Daoy (cell line): ENCODE data around the gene WIPF2. TPM values are rescaled to one million over a fixed set of nuclear protein-coding genes. Genes with fewer than 3 reads are reported as not detected.
"Not testable (repeated sequence)": the region's sequence is repeated elsewhere in the genome, so short reads cannot be mapped to it uniquely, and the experiment has no call there.

Experiments used
- DNase-seq: peaks from one replicate; pipeline ENCODE4 v3.0.0-alpha.2; 2015; ENCODE audit warnings: low read depth
- total RNA-seq: library from RNA; depleted of rRNA; stranded (reverse); fragments of >200 nt; shearing (Covaris generic); gene quantifications from 2 replicates; pipeline ENCODE4 v1.2.3, GENCODE V29; 2014

The WIPF2 gene
- total RNA-seq, 1 experiment from 2014 or later, result 6.3 TPM

DNA sequence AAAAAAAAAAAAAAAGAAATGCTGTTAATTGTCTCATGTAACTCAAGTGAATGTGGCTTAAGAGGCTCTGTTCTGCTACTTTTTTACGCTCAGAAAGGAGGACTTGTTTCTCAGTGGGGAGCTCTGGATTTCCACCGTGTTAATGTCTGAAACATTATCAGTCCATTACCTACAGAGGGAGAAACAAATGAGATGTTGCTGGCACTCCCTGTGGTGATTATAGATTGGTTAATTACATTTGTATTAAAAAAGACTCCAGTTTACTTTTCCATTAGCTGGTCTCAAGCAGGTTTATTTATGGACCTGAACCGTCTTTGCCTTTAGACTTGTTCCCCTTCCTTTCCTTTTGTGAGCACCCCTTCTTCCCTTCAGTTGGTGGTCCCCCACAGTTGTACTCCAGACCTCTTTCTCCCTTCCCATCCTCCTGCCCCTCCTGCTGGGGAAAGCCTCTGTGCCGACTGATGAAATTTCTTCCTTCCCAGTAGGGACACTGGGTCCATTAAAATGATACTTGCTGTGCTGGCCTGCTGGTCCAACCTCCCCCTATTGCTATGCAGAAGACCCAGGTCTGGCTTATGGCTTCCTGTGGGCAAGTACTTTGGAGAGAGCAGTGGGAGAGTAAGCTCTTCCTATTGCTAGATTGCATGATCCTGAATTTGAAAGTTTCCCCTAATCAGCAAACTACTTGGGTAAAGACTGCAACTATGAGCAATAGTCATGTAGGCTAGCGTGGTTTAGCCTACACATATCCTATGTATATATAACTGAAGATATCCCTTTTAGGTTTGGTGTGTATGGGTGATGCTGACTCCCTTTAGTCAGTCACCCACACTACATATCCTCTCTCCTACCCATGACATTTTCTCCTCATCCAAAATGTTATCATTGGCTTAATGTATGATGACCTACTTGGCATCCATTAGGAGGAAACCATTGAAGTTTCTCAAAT lies 76.7 kb downstream of the WIPF2 start:
- DNase-seq, result no peak

DNA sequence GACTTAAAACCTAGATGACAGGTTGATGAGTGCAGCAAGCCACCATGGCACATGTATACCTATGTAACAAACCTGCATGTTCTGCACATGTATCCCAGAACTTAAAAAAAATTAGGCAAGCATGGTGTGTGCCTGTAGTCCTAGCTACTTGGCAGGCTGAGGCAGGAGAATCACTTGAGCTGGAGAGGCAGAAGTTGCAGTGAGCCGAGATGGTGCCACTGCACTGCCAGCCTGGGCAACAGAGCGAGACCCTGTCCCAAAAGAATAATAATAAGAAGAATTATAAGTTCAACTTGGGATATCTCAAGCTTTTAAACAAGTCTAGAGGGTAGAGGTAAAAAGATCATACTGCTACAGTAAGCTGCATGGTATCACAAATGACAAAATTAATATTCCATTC lies 78.4 kb downstream of the WIPF2 start:
- DNase-seq, result no peak

GRCh38 chr17:40298726-40299125 lies 79.6 kb downstream of the WIPF2 start:
- no peak for DNase-seq

DNA sequence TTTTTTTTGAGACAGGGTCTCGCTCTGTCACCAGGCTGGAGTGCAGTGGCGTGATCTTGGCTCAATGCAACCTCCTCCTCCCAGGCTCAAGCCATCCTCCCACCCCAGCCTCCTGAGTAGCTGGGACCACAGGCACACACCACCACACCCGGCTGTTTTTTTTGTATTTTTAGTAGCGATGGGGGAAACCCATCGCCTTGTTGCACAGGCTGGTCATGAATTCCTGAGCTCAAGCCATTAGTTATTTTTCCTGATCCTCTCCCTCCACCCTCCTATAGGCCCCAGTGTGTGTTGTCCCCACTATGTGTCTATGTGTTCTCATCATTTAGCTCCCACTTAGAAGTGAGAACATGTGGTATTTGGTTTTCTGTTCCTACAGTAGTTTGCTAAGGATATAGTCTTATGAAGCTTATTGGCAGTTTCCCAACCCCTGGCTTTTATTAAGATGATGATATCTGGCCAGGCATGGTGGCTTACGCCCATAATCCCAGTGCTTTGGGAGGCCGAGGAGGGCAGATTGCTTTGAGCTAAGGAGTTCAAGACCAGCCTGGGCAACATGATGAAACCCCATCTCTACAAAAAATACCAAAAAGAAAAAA lies 80.2 kb downstream of the WIPF2 start:
- DNase-seq, result not testable (repeated sequence)

DNA sequence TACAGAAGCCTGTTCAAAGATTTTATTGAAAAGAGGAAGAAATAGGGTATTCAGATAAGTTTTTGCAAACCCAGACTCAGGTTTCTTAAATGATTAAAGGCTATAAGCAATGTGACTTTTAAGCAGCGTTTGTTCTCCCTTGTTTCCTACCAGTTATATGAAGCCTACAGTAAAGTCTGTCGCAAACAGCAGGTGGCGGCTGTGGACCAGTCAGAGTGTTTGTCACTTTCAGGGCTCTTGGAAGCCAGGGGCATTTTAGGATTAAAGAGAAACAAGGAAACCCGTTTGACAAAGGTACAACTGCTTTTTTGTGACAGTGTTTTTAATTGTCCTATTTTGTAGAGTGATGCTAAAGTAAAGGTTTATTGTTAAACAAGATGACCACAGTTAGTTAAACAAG lies 82.2 kb downstream of the WIPF2 start:
- DNase-seq, result no peak

DNA sequence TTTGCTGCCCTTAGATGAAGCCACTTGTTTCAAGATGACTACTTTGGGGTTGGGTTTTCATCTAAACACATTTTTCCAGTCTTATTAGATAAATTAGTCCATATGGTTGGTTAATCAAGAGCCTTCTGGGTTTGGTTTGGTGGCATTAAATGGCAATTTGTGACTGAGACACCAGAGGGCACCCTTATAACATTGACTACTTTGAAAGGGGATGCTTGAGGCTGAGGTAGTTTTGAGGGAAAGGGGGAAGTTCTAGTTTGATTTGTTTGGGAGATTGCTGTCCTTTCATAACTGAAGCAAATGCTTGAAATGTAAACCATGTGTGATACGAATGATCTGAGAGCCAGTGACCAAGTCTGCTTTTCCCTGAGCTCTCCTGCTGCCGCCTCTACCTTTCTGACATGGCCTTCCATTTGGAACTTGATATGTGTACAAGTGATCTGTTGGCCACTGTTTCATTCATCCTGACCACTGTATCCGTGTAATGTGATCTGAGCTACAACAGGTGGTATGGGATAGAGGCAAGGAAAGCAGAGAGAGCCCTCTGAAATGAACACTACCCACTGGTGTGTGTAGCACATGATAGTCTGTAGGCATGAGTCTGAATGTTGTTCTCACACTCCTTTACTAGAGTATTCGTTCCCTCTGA lies 84.0 kb downstream of the WIPF2 start:
- peak; percentile 59 for DNase-seq

DNA sequence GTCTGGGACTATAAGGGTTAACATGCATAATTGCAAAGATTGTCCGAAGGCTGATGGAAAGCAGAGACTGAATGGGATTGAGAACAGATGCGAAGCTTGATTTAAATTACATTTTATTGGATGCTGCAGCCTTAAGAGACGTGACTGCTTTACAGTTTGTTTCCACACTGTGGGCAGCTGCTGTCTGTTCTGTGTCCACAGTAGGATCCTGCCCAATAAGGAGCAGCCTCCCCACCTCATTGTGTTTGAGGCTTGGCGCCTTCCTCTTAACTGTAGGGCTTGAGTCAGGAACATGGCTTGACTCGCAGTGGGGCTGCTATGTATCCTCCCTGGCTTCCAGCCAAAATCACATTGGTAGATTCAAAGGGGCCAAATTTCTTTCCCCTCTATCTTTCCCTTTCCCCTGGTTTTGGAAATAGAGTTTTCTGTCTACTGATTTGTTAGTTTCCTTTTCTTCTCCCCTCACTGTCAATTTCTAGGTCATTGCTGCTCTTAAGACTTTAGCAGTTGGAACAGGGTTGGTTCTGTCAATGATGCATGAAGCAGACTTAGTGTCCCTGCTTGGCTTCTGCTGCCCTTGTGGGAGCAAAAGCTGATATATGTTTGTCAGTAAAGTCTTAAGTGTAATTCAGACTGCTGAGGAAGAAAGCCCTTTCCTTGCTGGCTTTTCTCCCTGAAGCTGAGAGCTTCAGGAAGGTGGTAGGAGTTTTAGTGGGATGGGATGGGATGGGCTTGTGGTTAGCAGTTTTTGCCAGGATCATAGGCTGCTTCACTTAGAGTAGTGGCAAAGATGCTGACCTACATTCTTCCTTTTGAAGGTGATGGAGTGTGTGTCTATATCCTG lies 84.8 kb downstream of the WIPF2 start:
- DNase-seq, result peak; percentile 73

DNA sequence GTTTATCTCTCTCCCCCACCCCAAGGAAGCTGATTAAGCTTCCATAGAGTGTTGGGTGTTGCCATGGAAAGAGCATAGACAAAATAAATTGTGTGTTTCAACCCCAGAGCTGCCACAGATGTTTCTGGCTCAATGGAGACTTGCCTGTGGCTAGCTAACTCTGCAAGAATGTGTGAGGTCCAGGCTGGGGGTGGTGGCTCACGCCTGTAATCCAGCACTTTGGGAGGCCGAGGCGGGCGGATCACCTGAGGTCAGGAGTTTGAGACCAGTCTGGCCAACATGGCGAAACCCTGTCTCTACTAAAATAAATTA lies 85.4 kb downstream of the WIPF2 start:
- DNase-seq, result peak; percentile 89

- not testable (repeated sequence) for DNase-seq
Observed at GRCh38 chr17:40304866-40305265, 85.8 kb downstream of the WIPF2 start.

- no peak for DNase-seq
Observed at GRCh38 chr17:40306395-40306794, 87.3 kb downstream of the WIPF2 start.

GRCh38 chr17:40307001-40307730 lies 88.1 kb downstream of the WIPF2 start:
- peak; percentile 90 for DNase-seq

DNA sequence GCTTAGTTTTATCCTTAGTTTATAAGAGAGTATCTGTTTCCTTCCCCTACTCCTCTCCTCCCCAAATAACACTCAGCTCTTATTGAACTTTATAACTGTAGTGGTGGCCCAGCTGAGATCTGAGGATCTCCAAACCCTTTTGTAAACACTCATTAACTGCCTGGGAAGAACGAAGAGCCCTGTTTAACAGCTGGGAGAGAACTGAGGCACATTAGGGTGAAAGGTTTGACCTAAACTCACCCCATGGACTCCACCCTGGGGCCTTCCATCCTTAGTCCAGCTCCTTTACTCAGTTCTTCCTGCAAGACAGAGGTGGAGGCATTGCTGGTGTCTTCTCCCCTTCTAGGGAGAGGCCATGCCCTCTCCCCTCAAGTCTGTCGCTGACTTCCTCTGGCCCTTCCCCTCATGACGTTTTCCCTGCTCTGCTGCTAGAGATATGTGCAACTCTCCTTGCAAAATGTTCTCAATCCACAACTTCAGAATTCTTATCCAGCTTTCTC lies 88.7 kb downstream of the WIPF2 start:
- no peak for DNase-seq

GRCh38 chr17:40309031-40309948 lies 90.2 kb downstream of the WIPF2 start, which contains the start of gene RARA:
TSS of gene RARA (plus strand) at chr17:40309180. CDS start at chr17:40331219, 22,039 bp downstream.
- no peak for DNase-seq

DNA sequence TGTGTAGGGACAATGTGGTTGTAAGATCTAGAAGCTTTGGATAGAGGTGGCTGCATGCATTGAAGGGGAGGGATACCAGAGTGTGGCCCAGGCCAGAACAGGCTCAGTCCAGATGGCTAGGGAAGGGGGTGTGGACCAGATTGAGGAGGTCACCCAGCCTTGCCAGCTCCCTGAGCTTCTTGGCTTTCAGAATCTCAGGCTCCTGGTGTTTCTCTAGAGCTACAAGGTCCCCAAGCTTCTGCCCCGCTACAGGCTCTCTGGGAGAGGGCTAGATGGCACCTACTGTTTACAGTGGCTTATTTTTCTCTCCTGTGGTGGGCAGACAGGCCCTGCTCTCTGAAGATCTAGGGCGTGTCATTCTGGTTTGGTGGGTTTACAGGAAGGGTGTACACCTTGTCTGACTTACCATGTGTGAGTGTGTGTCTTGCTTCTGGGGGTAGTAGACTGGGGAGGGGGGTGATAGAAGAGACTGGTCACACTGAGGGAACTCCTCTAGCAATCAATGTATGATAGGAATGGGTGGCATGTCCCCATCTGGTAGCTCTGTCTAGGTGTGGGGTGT lies 90.9 kb downstream of the WIPF2 start:
- DNase-seq, result no peak

DNA sequence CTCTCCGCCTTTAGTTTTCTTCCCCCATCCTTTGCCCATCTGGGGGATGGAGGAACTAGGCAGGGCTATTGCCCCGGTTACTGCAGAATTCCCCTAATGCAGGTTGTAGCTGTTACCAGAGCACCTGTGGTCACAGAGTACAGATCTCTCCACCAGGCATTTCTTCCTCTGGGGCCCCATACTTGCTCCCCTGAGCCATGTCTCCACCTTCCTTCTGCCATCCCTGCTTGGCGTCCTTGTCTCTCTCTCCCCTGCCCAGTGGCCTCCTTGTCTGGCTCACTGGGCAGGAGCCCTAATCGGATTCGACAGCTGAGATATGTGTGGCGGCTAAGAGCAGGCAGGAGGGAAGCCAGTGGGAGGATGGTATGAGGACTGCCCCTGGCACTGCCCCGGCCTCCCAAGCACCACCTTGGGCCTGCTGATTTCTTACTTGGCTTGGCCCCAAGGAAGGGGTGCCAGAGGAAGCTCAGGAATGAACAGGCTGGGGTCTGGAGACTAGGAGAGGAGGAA lies 91.8 kb downstream of the WIPF2 start:
- DNase-seq, result no peak

DNA sequence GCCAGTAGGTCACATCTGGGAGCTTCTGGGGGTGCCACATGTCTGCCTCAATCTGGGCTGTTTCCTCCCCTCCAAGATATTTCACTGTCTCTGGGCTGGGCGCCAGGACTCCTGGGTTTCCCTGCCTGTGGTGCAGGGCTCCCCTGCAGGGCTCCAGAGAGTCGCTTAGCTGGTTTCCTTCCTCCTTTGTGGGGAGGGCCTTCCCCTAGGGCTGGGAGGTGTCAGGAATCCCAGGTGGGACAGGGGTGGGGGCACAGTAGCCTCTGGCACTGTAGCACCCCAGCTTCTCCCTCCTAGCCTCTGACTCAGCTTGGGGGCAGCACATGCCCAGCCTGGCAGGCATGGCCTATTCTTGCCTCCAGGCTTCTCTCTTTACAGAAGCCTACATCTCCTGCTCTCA lies 92.5 kb downstream of the WIPF2 start:
- DNase-seq, result no peak

DNA sequence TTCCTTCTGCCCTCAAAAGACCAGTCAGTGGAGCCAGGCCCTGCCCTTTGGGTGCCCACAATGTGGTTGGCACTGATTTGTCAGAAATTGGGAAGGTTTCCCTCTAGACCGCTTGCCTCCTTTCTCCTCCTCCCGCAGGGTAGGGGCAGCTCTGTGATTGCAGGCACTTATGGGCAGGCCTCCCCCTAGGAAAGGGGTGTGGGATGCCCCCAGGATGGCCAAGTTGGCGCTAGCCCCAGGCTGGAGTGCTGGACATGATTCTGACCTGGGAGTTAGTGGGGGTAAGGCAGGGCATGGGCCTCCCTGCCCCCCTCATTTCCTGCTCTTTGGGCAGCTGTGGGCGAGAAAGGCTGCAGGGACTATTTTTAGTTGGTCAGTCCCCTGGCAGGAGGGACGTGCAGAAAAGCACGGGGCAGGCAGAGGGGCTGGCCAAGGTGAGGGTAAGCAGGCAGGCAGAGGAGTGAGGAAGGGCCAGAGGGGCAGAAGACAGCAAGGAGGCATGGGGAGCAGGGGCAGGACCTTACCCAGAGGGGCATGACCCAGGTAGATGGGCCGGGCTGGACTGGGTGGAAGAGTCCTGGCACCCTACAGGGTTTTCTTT lies 93.1 kb downstream of the WIPF2 start:
- DNase-seq, result no peak

DNA sequence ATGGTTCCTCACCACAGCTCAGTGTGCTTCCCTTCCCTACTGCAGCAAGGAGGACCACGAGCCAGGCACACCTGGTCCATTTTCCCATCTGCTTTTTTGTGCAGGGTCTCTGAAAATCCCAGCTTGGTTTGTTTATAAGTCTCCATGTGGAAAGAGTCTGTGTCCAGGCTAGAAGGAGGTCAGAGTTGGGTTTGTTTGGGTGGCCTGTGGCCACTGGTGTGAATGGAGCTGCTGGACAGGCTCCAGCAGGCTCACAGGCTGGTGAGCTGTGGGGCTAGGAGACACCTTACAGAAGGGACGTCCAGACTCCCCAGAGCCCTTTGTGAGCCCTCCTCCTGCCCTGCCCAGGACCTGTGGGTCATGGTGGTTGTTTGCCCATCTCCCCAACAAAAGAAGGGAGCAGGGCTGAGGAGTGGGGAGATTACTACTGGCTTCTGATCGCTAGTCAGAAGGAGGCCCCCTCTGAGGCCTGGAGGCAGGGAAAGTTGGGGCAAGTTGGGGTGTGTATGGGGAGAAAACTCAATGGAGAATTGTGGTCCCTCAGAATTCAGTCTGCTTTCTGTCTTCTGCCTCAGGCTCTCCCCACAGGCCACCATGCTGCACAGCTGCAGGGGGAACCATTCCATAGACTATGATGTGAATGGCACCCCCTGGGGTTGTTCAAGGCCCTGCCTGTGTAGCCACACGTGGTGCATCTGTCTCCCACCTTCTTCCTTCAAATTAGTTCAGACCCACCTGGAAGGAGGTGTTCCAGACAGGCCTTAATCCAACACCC lies 94.0 kb downstream of the WIPF2 start:
- no peak for DNase-seq
